HG03103 (cell line): ENCODE measurements around the gene MBTPS2.

Experiments used
- ATAC-seq: cut with Tn5 transposase; IDR thresholded peaks from one replicate; pipeline ENCODE4 v1.9.1; 2021; ENCODE audit warnings: low read depth; ENCODE audit not compliant: unreplicated experiment

The MBTPS2 gene

DNA sequence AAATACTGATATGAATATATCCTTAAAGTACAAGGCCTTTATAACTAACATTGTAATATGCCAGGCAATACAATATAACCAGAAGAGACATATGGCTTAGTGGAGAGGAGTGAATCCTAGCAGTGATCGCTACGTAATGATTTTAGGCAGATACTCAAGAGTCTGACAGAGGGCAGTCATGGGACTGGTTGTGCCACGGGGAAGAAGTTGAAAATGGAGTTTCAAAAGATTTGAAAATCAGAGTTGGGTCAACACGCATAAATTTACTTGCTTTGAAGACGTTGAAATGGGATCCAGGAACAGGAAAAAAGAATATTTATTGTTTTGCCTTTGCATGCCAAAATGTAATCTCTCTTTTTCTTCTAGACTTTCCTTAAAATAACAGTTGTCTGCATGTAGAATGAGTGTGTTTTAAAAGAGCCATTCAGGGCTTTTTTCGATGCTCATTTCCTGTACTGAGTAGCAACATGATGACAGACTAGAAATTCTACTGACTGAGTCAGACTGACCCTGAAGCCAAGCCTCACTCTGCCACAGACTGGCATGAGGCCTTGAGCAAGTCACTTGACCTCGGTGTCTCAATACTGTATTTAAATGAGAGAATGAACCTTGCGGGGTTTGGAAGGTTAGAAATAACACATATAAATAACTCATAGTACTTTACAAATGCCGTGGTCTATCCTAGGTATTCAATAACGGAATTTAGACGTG, 93.0 kb downstream of the MBTPS2 start:
- no peak for ATAC-seq

DNA sequence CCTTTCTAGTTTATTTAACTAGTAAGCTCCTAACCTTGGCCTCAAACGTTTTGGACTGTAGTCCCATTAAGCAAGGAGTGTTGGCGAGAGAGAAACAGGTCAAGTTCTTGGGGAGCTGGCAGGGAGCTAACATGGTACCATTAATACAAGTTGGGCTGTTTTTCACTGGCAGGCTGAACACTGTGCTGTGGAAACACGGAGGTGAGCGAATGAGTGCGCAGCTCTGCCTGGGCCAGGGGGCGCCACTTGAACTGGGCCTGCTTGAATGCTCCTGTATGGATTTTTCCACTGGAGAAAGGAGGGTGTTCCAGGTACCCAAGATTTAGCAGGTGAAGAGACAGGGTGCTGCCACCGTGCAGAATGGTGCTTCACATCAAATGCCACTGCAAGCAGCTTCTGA, 93.7 kb downstream of the MBTPS2 start:
- no peak for ATAC-seq

DNA sequence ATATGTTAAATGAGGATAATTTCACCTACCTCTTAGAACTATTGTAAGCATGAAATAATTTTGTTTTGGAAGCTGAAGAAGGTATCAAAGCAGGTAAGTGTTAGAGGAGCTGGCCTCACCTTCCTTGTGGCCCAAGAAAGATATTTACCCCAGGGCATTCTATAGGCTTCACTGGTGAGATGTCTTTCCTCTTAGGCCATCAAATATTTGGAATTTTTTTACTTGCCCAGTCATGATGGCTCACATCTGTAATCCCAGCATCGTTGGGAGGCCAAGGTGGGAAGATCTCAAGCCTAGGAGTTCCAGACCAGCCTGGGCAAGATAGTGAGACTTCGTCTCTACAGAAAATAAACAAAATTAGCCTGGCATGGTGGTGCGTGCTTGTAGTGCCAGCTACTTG, 95.0 kb downstream of the MBTPS2 start:
- no peak for ATAC-seq
